GM19099 (cell line): ENCODE data around the gene TTC33.

Experiments
- POLR2A ChIP-seq: IDR thresholded peaks from 3 replicates; pipeline ENCODE4 v1.6.1; 2011; ENCODE audit warnings: low read depth; ENCODE audit not compliant: insufficient read length; ENCODE audit errors: extremely low read depth

TTC33 gene

DNA sequence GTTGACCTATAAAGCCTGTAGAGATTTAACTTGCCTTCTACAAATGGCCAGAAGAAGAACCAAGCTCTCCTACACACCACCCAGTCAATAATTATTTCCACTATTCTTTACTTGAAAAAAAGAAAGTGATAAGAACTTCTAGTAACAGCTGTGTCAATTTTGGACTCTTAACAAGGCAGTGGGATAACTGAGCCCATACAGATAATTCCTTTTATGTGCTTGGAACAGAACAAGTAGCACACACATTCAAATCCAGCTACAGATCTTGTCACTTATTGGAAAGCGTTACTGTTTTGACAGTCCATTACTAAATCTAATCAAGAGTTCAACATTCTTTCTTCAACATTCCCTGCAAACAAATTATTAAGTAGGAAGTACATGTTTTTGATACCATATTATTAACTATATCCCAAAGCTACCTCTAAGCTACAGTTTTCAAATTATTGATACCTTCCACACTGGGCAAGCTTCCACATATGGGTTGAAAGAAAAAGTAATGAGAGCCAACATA is 69.7 kb downstream of the TTC33 start:
- TF ChIP-seq POLR2A, result no peak

GRCh38 chr5:40685193-40685592 is 70.6 kb downstream of the TTC33 start:
- TF ChIP-seq POLR2A, result no peak

- TF ChIP-seq POLR2A, result no peak
These were observed 72.5 kb downstream of the TTC33 start for GRCh38 chr5:40683305-40683704.

DNA sequence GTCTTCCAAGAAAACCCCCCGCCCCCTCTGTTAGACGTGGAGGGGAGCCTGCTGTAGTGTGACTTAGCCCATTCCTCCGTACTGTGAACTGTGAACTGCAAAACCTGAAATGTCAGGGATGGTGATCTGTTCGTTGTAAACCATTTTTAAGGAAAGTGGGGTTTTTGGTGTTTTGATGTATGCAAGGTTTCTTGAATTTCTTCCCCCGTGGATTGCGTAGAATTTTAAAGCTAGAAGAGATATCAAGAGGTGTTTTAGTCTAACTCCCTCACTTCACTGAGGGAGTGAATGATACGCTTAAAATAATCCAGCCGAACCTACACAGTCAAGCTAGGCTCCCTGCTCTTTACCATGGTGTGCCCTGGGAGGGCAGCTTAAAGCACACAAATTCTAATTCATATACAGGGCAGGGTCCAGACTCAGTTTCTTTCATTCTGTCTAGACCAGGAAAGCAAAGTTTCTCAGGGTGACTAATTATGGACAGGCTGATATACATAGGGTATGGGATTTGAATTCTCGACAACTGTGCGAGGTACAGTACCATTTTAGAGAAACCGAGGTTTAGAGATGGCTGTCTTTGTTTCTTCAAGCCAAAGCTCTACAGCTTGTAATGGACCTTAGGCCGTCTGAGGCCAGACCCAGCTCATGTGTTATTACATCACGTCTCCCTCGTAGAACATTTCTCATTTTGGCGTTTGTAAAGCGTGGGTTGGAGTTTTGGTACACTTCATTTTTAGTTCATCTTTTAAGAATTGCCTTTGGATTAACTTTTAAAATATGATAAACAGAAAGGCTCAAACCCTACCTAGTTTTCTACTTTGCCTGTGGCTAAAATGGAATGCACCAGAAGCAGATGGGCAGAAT is 73.4 kb downstream of the TTC33 start:
- TF ChIP-seq POLR2A, result no peak

DNA sequence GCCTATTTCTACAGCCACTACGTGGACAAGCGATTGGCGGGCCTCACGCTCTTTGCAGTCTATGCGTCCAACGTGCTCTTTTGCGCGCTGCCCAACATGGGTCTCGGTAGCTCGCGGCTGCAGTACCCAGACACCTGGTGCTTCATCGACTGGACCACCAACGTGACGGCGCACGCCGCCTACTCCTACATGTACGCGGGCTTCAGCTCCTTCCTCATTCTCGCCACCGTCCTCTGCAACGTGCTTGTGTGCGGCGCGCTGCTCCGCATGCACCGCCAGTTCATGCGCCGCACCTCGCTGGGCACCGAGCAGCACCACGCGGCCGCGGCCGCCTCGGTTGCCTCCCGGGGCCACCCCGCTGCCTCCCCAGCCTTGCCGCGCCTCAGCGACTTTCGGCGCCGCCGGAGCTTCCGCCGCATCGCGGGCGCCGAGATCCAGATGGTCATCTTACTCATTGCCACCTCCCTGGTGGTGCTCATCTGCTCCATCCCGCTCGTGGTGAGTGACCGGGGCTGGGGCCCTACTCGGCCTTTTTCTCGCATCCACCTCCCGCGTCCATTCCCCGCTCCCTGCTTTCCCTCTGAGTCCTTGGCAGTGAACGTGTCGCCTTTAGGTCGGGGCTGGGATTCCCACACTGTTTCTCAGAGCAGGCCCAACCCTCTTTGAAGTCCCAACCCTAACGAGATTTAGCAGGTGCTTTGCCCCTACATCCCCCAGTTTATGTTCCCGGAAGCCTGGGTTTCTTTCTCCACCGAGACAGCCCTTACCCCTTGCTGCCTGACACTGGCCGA is 74.2 kb downstream of the TTC33 start:
- TF ChIP-seq POLR2A, result no peak

- no peak for TF ChIP-seq POLR2A
These were observed 74.9 kb downstream of the TTC33 start for GRCh38 chr5:40680741-40681362.

- TF ChIP-seq POLR2A, result peak; percentile 55
These were observed 75.7 kb downstream of the TTC33 start, which contains the start of gene PTGER4 for GRCh38 chr5:40679913-40680681. Gene PTGER4 (plus strand): TSS chr5:40679915. CDS start chr5:40680994, 1,079 bp downstream.

GRCh38 chr5:40679148-40679912 is 76.4 kb downstream of the TTC33 start:
- no peak for TF ChIP-seq POLR2A

DNA sequence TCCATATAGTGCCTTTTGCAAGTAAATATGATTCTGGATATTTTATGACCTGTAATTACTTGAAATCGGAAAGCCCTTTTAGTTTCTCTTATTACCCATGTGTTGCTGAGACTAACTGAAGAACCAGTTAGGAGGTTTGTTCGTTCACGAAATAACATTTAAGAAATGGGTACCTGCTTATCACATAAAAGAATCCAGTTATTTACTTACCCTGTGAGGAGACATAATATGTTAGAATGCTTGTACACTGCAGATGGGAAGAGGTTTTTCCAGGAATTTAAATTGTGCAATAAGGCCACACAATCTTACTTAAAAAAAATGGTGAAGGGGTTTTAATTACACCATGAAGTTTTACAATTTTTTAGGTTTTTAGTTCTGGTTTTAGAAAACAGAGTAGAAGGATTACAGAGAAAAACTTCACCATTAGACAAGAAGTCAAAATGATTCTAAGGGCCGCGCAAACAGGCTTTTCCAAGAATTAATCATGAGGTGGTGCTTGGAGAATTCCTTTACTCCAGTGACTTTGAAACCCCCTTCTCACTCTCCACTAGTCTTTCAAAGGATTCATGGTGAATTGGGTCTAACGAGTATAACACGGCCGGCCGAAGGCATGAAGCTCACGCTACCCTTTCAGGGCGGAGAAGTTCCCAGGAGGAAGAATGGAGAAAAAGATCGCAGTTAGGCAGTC is 77.2 kb downstream of the TTC33 start:
- no peak for TF ChIP-seq POLR2A

DNA sequence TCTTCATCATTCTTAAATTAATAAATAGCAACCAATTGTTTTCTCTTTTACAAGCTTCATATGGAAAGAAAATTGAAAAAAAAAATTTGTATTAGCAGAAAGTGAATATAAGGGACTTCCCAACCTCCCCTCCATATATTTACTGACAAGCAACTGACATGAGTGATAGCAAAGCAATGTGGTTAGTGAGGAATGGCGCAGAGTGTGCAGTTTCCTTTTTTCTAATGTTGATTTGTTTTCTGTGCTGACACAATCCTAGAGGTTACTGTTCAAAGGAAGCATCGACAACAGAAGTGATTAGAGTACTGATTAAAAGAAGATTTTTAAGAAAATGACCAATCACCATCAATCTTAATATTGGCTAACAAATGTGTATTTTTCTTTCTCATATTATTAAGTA is 77.7 kb downstream of the TTC33 start:
- no peak for TF ChIP-seq POLR2A

DNA sequence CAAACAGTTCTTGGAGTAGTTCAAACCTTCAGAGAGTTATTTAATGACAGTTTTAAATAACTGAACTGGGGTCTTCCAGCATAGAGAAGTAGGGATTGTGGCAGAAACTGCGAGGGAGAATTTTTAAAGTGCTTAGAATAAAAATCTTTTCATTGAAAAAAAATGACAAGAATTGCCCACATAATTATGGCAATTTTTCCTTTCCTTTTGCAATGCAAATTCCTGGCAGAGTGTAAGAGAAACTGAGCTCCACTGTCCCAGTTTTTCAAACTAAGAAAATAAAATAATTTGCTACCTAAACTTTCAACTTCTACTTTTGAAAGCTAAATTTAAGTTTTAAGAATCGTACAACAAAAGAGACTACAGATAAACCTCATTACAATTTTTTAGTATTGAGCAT is 78.3 kb downstream of the TTC33 start:
- TF ChIP-seq POLR2A, result no peak

- TF ChIP-seq POLR2A, result no peak
These were observed 79.0 kb downstream of the TTC33 start for GRCh38 chr5:40676613-40677343.

DNA sequence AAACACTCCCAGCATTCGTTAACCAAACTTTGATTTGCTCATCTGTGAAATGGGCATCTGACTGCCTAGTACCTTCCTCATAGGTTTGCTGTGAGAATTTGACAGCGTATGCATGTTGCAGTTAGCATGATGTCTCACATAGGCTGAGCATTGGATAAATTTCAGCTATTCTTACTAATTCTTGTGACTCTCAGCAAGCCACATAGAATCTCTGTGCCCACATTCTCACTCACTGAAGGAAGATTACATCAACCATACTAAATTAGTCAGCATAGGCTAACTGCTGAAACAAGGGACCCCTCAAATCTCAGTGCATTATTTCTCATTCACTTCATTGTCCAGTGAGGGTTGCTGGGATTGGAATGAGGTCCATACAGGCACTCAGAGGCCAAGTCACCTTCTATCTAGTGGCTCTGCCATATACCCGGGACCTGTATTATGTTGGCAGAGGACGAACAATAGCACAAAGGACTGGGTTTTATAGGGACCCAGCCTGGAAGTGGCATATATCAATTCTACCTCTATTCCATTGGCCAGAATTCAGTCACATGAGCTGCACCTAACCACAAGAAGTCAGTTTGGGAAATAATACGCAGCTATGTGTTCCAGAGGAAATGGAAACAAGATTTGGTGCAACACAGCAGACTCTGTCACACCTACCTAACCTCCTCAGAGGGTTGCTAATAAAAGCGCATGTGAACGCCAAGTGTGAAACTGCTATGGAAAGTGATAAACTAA is 80.2 kb downstream of the TTC33 start:
- TF ChIP-seq POLR2A, result no peak
